GM19023 (cell line): ENCODE measurements around the gene C11orf42.
"Not testable (repeated sequence)": the region's sequence is repeated elsewhere in the genome, so short reads cannot be mapped to it uniquely, and the experiment has no call there.

Source experiments
- ATAC-seq: cut with Tn5 transposase; IDR thresholded peaks from one replicate; pipeline ENCODE4 v1.9.1; 2021; ENCODE audit warnings: mild to moderate bottlenecking, moderate library complexity; ENCODE audit not compliant: unreplicated experiment

Gene C11orf42

GRCh38 chr11:6219359-6219758 lies 14.0 kb downstream of the C11orf42 start:
- no peak for ATAC-seq

DNA sequence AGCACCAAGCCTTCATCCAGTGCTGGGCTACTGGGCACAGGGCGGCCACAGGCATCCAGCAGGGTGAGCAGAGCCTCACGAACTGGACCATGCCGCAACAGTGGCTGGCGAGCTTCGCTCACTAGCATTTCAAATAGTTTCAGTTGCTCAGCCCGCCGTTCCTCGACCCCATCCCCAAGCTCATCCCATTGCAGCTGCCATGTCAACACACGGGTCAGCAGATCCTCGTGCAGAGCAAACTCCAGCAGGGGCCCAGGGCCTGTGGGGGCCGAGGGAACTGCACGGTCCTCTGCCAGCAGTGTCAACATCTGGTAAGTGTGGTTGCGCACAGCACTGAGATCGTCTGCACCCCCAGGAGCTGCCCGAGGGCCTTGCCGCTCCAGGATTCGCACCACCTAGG lies 18.5 kb downstream of the C11orf42 start:
- no peak for ATAC-seq

GRCh38 chr11:6224421-6224820 lies 19.1 kb downstream of the C11orf42 start:
- no peak for ATAC-seq

- no peak for ATAC-seq
These were observed 19.7 kb downstream of the C11orf42 start for GRCh38 chr11:6225024-6225423.

GRCh38 chr11:6225896-6226295 lies 20.5 kb downstream of the C11orf42 start:
- ATAC-seq, result no peak

DNA sequence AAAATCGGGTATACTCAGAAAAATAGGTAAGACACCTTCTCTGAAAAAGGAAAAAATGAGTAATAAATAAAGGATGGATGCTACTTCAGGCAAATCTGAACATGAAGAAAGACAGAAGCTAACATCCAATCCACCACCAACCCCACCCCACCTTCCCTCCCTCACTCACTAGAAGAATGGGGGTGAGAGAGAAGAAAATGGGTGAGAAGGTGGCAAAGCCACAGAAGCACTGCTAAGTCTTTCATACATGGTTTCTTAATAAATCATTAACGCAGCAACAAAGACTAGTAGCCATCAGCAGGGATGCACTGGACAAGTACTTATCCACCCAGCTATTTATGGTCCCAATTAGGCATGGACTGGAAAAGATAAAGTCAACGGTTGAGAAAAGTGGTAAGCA lies 23.2 kb downstream of the C11orf42 start:
- ATAC-seq, result no peak

GRCh38 chr11:6229911-6230310 lies 24.6 kb downstream of the C11orf42 start:
- ATAC-seq, result no peak

DNA sequence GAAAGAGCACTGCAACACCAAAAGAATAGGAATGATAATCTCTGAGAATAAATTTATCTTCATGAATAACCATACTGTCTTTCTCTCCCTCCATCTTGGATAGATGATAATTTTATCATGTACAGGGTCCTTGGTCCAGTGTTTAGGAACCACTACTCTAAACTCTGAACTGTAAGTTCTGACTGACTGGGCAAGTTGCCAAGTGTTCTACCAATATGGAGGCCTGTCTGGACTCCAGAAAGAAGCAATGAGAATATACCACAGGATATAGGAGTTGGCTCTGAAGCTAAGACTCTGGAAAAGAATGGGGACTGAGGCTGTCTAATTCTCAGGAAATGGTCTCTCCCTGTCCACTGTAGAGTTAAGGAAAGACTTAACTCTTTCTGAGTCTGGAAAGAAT lies 27.5 kb downstream of the C11orf42 start:
- no peak for ATAC-seq

DNA sequence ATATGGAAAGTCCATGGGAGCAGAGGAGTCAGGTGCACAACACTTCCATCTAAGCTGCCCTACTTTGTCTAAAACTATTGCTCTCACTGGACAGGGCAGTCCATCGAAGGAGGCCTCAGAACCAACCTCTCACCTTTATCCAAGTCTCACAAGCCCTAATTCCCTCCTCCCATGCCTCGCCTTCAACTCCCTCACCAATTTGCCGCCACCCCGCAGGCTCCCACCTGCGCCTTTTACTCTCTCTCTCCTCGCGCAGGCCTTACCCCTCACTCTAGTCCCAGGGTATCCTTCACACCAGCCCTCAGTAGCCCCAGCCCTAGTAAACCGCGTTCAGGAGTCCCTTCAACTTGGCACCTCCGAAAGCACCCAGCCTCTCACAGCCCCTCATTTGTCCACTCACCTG lies 28.6 kb downstream of the C11orf42 start:
- ATAC-seq, result no peak

GRCh38 chr11:6234387-6235107 lies 29.2 kb downstream of the C11orf42 start, which contains the start of gene FHIP1B:
TSS of gene FHIP1B (minus strand) at chr11:6234636. CDS start at chr11:6224516, 10,120 bp downstream.
- ATAC-seq, result peak; percentile 95

DNA sequence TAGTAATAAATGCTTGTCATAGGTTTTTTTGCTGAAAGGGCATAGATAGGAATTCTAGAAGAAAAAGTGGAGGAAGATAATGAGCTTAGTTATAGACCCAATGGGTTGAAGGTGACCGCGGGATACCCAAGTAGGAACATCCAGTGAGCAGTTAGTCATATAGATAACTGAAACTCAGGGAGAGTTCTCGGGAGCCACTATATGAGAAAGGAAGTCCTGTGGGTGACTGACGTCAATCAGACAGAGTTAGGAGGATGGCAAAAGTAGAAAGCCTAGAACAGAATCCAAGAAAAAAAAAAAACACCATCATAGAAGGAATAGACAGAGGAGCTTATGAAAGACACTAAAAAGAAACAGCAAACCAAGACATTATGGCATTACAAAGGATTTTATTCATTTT lies 31.9 kb downstream of the C11orf42 start:
- no peak for ATAC-seq

DNA sequence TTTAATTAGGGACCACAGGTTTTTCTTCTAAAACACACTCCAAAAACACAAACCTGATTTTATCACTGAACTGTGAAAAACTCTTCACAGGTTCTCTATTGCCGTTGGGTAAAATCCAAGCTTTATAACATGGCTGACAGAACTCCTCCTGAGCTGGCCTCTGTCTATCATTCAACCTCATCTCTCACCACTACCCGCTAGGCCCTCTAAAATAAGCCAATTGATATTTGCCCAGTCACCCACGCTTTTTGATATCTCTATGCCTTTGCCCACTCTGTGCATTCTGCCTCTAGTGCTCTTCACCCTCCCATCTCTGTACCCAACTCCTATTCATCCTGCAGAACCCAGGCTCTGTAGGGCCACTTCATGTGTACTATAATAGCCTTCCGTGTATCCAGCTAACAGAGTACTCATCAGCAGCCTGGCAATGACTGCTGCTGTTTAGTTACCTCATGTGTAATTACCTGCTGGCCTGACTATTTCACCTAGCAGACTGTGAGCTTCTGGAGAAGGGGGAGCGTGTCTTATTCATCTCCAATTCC lies 32.5 kb downstream of the C11orf42 start:
- no peak for ATAC-seq

DNA sequence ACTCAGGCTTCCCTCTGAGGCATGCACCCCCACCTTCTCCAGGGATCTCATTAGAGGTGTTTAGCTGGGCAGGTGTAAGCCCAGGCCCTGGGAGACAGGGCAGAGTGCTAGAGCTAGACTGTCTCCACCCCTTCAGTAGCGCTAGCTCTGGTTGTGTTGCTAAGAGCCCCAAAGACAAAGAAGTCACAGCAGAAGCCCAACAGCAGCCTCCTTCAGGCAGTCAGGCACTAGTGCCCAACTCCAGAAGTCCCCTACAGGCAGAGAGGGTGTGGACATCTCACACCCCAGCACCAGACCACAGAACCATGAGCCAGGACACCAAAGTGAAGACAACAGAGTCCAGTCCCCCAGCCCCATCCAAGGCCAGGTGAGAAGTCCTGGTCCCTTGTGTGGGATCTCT lies 33.5 kb downstream of the C11orf42 start, which contains the start of gene CNGA4:
Gene CNGA4, plus strand, starts transcription at position 188 of the 400 bp plus-strand sequence. Its CDS starts 118 bp downstream, at position 306.
- ATAC-seq, result no peak

GRCh38 chr11:6240139-6240538 lies 34.8 kb downstream of the C11orf42 start:
- ATAC-seq, result no peak

DNA sequence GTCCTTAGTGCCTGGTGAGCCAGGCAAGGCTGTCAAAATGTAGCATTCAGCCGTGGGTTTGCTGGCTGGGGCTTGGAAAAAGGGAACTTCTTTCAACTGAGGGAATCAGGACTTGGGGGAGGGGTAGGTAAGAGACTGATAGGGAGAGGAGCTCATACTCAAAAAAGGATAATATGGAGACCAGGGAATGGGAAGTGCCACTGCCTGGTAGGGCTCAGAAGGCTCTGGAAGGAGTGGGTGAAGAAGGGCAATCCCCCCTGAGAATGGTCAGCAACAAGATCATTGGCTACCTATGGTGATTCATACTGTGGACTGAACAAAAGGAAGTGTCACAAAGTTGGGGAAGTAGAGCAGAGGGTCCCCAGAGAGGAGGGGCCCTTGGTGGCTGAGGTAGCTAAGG lies 35.4 kb downstream of the C11orf42 start:
- ATAC-seq, result no peak

DNA sequence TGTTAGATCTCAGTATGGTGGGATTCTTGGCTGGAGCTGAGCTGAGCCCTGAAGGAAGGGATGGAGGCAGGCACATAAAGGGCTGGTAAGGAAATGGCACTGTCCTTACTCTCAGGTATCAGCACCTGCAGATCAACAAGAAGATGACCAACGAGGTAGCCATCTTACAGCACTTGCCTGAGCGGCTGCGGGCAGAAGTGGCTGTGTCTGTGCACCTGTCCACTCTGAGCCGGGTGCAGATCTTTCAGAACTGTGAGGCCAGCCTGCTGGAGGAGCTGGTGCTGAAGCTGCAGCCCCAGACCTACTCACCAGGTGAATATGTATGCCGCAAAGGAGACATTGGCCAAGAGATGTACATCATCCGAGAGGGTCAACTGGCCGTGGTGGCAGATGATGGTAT lies 36.0 kb downstream of the C11orf42 start:
- ATAC-seq, result no peak

GRCh38 chr11:6245536-6245935 lies 40.2 kb downstream of the C11orf42 start:
- no peak for ATAC-seq

DNA sequence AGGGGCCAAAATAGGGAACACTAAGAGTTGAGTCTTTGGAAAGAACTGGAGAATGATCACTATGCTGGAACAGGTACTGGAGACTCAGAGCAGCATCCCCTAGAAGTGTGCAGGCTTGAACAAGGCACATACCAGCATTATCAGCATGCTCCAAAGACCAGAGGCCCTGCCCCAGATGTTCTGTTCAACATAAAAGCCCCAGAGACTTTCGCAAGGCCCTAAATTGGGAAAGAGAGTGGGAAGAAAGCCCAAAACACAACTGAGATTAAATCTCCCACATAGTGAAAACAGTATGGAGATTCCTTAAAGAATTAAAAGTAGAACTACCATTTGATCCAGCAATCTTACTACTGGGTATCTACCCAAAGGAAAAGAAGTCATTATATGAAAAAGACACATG lies 42.9 kb downstream of the C11orf42 start:
- ATAC-seq, result no peak

GRCh38 chr11:6248897-6249296 lies 43.5 kb downstream of the C11orf42 start:
- ATAC-seq, result not testable (repeated sequence)

GRCh38 chr11:6249770-6250555 lies 44.6 kb downstream of the C11orf42 start:
- no peak for ATAC-seq

GRCh38 chr11:6251120-6251733 lies 45.9 kb downstream of the C11orf42 start:
- ATAC-seq, result peak; percentile 63
